ENCODE results near the gene NFATC2. TPM values are rescaled to one million over a fixed set of nuclear protein-coding genes. Genes with fewer than 3 reads are reported as not detected.

Gene NFATC2
- total RNA-seq, 6 experiments from 2014 or later, result 3.9 to 7.1 (median 4.7) TPM

GRCh38 chr20:51452734-51453365, 89.7 kb downstream of the NFATC2 start:
- intact Hi-C loops (cut with DNase I), result no loop called here
- WGBS (ENCODE audit: insufficient coverage, low coverage, low lambda C conversion rate, missing lambda C conversion rate), result 94% methylated on average over 8 of the region's 13 CpGs

GRCh38 chr20:51452091-51452613, 90.4 kb downstream of the NFATC2 start:
- Histone ChIP-seq H3K36me3 (peaks cover 0 to 13% (median 0%) of the 10 kb centered on the region in 4 donors), H3K4me3 (no peak overlapping the region), H3K4me1 (peaks cover 0 to 17% (median 7%) of the 10 kb centered on the region in 4 donors), H3K27me3 (no peaks in the 10 kb centered on the region), H3K27ac (no peak overlapping the region), H3K9me3 (no peaks in the 10 kb centered on the region)
- DNase-seq (peak in 1 of 3 donors; percentile 22), ATAC-seq (no peak)
- WGBS (ENCODE audit: insufficient coverage, low coverage, low lambda C conversion rate, missing lambda C conversion rate), result 89% methylated on average over 6 of the region's 6 CpGs
- TF ChIP-seq POLR2A (IDR thresholded peaks at IDR 0.05) (no peak), CTCF (IDR thresholded peaks at IDR 0.05) (no peak)
- intact Hi-C loops (cut with DNase I), result no loop called here

More at GRCh38 chr20:51452734-51453365, 89.7 kb downstream of the NFATC2 start:
- no peak for ATAC-seq
- H3K9me3 ChIP-seq, result no peaks in the 10 kb centered on the region
- peaks cover 0 to 10% (median 5%) of the 10 kb centered on the region in 4 donors for H3K4me1 ChIP-seq
- peak in 1 of 3 donors; percentile 24 for DNase-seq
- no peaks in the 10 kb centered on the region for H3K27me3 ChIP-seq
- TF ChIP-seq POLR2A (IDR thresholded peaks at IDR 0.05), result no peak
- TF ChIP-seq CTCF (IDR thresholded peaks at IDR 0.05), result no peak
- H3K36me3 ChIP-seq, result peaks cover 0 to 13% (median 0%) of the 10 kb centered on the region in 4 donors
- H3K27ac ChIP-seq, result no peak overlapping the region
- no peak overlapping the region for H3K4me3 ChIP-seq

DNA sequence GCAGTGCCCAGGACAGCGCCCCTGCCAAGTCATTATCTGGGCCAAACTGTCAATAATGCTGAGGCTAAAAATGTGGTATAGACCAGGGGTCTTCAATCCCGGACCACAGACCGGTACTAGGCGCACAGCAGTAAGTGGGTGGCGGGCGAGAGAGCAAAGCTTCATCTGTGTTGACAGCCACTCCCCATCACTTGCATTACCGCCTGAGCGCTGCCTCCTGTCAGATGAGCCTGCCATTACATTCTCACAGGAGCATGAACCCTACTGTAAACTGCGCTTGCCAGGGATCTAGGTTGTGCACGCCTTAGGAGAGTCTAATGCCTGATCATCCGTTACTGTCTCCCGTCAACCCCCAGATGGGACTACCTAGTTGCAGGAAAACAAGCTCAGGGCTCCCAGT, 91.0 kb downstream of the NFATC2 start:
- TF ChIP-seq POLR2A (IDR thresholded peaks at IDR 0.05) (no peak), CTCF (IDR thresholded peaks at IDR 0.05) (no peak)
- H3K36me3 ChIP-seq, result peaks cover 0 to 13% (median 0%) of the 10 kb centered on the region in 4 donors
- no peak overlapping the region for H3K4me3 ChIP-seq
- WGBS (ENCODE audit: insufficient coverage, low coverage, low lambda C conversion rate, missing lambda C conversion rate), result 89% methylated on average over 4 of the region's 12 CpGs
- ATAC-seq, result no peak
- no peak overlapping the region for H3K27ac ChIP-seq
- no peaks in the 10 kb centered on the region for H3K9me3 ChIP-seq
- DNase-seq, result peak in 1 of 3 donors; percentile 20
- intact Hi-C loops (cut with DNase I), result no loop called here
- H3K4me1 ChIP-seq, result peaks cover 0 to 20% (median 9%) of the 10 kb centered on the region in 4 donors
- no peaks in the 10 kb centered on the region for H3K27me3 ChIP-seq

GRCh38 chr20:51450984-51451383, 91.5 kb downstream of the NFATC2 start:
- ATAC-seq (no peak), DNase-seq (peak in 1 of 3 donors; percentile 35)
- H3K36me3 ChIP-seq, result peaks cover 0 to 13% (median 0%) of the 10 kb centered on the region in 4 donors
- WGBS (ENCODE audit: insufficient coverage, low coverage, low lambda C conversion rate, missing lambda C conversion rate), result 85% methylated on average over 2 of the region's 3 CpGs
- no peak overlapping the region for H3K27ac ChIP-seq
- no peak overlapping the region for H3K4me3 ChIP-seq
- TF ChIP-seq POLR2A (IDR thresholded peaks at IDR 0.05) (no peak), CTCF (IDR thresholded peaks at IDR 0.05) (no peak)
- no peaks in the 10 kb centered on the region for H3K9me3 ChIP-seq
- no peaks in the 10 kb centered on the region for H3K27me3 ChIP-seq
- intact Hi-C loops (cut with DNase I), result no loop called here
- peaks cover 0 to 15% (median 7%) of the 10 kb centered on the region in 4 donors for H3K4me1 ChIP-seq
